Smooth muscle cell (in vitro differentiated cells): ENCODE measurements around the gene PARP6. TPM values are rescaled to one million over a fixed set of nuclear protein-coding genes. Genes with fewer than 3 reads are reported as not detected.
"Not testable (repeated sequence)": the region's sequence is repeated elsewhere in the genome, so short reads cannot be mapped to it uniquely, and the experiment has no call there.

Experiments used
- DNase-seq: peaks from one replicate; lab custom pipeline; 2025; ENCODE audit not compliant: unreplicated experiment; lab: John Stamatoyannopoulos, UW
- H2AFZ ChIP-seq: fragments of 200-600 bp; sonication (generic); 2 replicates; pipeline ENCODE4 v1.6.0; 2016; ENCODE audit warnings: antibody characterized with exemption, low read depth, mild to moderate bottlenecking
- H3F3A ChIP-seq: fragments of 200-600 bp; sonication (generic); 2 replicates; pipeline ENCODE4 v1.6.0; 2017; ENCODE audit warnings: antibody characterized with exemption, low read depth
- H3K27ac ChIP-seq: fragments of 200-600 bp; sonication (generic); 2 replicates; pipeline ENCODE4 v1.5.1; 2016; ENCODE audit warnings: low read depth, mild to moderate bottlenecking
- H3K27me3 ChIP-seq: fragments of 200-600 bp; sonication (generic); 2 replicates; pipeline ENCODE4 v1.6.1; 2016; ENCODE audit warnings: low read depth, mild to moderate bottlenecking
- H3K36me3 ChIP-seq: fragments of 200-600 bp; sonication (generic); 2 replicates; pipeline ENCODE4 v1.5.1; 2016; ENCODE audit warnings: low read depth
- H3K4me1 ChIP-seq: fragments of 200-600 bp; sonication (generic); 2 replicates; pipeline ENCODE4 v1.5.1; 2016; ENCODE audit warnings: low read depth
- H3K4me2 ChIP-seq: fragments of 200-600 bp; sonication (generic); 2 replicates; pipeline ENCODE4 v1.6.0; 2016; ENCODE audit warnings: mild to moderate bottlenecking
- H3K4me3 ChIP-seq: fragments of 200-600 bp; sonication (generic); 2 replicates; pipeline ENCODE4 v1.5.1; 2016; ENCODE audit warnings: mild to moderate bottlenecking
- H3K79me2 ChIP-seq: fragments of 200-600 bp; sonication (generic); 2 replicates; pipeline ENCODE4 v1.6.0; 2016; ENCODE audit warnings: low read depth, mild to moderate bottlenecking
- H3K9ac ChIP-seq: fragments of 200-600 bp; sonication (generic); 2 replicates; pipeline ENCODE4 v1.6.0; 2016; ENCODE audit warnings: low read depth
- H3K9me3 ChIP-seq: fragments of 200-600 bp; sonication (generic); replicated peaks from 2 replicates; pipeline ENCODE4 v1.5.1; 2016; ENCODE audit warnings: low read depth
- H4K20me1 ChIP-seq: fragments of 200-600 bp; sonication (generic); 2 replicates; pipeline ENCODE4 v1.6.0; 2016; ENCODE audit warnings: low read depth
- WGBS: methylation state at CpG from one replicate; pipeline ENCODE4 v1.1.7; 2016; ENCODE audit warnings: low lambda C conversion rate; 5-methylcytosine and 5-hydroxymethylcytosine counted together
- polyA plus RNA-seq: library from polyadenylated mRNA; unstranded; fragments of >200 nt; fragmentation: Nextera tagmentation; extraction: Ambion mirVana; gene quantifications from 2 replicates; pipeline ENCODE4 v1.2.1, GENCODE V29; 2016
- total RNA-seq: library from RNA; depleted of rRNA; stranded (reverse); fragments of >200 nt; gene quantifications from 2 replicates; pipeline ENCODE4 v1.2.3, GENCODE V29; 2014
- TF ChIP-seq, protein P1 (sequence below): fragments of 200-600 bp; sonication (generic); IDR thresholded peaks from 2 replicates; pipeline ENCODE4 v1.5.1; 2017; ENCODE audit warnings: borderline replicate concordance, mild to moderate bottlenecking, antibody characterized with exemption; ENCODE audit not compliant: insufficient read depth, poor library complexity, severe bottlenecking

PARP6 gene
- total and polyA plus RNA-seq, 2 experiments from 2014 or later, result 29.2 to 40.3 TPM

DNA sequence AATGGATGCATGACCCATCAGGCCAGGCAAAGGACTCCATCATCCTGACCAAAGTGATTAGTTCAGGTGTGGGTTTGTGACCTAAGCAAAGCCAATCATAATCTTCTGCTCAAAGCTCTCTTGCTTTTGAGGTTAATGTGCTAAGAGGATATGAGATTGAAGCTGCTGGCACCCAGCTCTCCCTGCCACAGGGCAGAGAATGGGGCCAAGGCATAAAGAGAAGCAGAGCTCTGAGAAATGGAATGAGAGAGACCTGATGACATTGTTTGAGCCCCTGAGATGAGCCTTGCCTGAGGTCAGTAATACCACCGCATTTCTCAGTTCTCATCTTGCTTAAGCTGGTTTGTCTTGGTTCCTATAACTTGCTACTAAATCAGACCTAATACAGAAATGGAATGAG is 6.4 kb upstream of the PARP6 start:
- Histone ChIP-seq H3K27me3 (peaks cover 12% of the 10 kb centered on the region), H3K4me2 (no peak overlapping the region), H3F3A (no peaks in the 10 kb centered on the region), H3K36me3 (no peaks in the 10 kb centered on the region), H3K9me3 (no peaks in the 10 kb centered on the region), H3K79me2 (no peaks in the 10 kb centered on the region), H2AFZ (no peak overlapping the region), H3K27ac (no peak overlapping the region), H4K20me1 (no peaks in the 10 kb centered on the region), H3K4me1 (no peaks in the 10 kb centered on the region), H3K4me3 (no peak overlapping the region), H3K9ac (no peak overlapping the region)
- 91% methylated on average over 1 of the region's 1 CpG for WGBS
- DNase-seq, result no peak
- TF ChIP-seq, protein P1, sequence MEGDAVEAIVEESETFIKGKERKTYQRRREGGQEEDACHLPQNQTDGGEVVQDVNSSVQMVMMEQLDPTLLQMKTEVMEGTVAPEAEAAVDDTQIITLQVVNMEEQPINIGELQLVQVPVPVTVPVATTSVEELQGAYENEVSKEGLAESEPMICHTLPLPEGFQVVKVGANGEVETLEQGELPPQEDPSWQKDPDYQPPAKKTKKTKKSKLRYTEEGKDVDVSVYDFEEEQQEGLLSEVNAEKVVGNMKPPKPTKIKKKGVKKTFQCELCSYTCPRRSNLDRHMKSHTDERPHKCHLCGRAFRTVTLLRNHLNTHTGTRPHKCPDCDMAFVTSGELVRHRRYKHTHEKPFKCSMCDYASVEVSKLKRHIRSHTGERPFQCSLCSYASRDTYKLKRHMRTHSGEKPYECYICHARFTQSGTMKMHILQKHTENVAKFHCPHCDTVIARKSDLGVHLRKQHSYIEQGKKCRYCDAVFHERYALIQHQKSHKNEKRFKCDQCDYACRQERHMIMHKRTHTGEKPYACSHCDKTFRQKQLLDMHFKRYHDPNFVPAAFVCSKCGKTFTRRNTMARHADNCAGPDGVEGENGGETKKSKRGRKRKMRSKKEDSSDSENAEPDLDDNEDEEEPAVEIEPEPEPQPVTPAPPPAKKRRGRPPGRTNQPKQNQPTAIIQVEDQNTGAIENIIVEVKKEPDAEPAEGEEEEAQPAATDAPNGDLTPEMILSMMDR, result no peak

DNA sequence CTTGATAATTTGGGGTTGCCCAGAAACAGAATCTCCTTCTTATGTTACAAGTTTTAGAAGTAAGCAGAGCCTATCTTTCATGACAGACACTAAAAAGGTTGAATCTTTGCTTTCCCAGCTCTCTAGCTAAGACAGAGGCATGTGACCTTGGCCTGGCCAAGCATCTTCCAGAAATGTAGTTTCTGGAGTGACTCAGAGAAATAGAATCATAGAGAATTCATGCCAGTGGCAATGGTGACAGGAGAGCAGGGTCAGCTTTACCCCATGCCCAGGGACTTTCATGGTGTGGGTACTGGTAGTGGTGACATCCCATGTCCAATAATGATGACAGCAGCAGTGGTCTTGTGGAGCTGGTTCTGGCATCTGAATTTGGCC is 4.0 kb upstream of the PARP6 start:
- Histone ChIP-seq H3K27me3 (peaks cover 12% of the 10 kb centered on the region), H3K27ac (no peak overlapping the region), H3K4me2 (no peak overlapping the region), H4K20me1 (no peaks in the 10 kb centered on the region), H3K4me1 (peaks cover 10% of the 10 kb centered on the region), H3K4me3 (no peak overlapping the region), H3K79me2 (peaks cover 9% of the 10 kb centered on the region), H3K9ac (no peak overlapping the region), H2AFZ (no peak overlapping the region), H3F3A (no peaks in the 10 kb centered on the region), H3K9me3 (no peaks in the 10 kb centered on the region), H3K36me3 (no peaks in the 10 kb centered on the region)
- TF ChIP-seq, protein P1, result no peak
- no peak for DNase-seq

DNA sequence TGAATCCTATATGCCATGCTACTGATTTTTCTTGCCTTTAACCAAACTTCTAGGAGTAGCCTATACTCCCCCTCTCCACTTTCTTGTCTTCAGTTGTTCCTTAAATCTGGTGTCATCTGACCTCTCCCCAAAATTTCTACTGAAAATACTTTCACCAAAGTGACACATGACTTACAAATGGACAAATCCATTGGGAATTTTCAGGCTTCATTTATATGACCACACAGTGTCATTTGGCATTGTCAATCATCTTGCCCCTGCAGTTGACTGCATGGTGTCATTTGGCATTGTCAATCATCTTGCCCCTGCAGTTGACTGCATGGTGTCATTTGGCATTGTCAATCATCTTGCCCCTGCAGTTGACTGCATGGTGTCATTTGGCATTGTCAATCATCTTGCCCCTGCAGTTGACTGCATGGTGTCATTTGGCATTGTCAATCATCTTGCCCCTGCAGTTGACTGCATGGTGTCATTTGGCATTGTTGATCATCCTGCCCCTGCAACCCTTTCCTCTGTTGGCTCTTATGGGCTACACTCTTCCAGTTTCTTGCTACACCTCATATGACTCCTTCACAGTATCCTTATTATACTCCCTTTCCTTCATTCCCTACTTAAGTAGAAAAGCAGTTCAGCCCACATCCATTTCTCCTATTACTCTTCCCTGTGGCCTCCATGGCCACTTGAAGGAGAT is 3.4 kb upstream of the PARP6 start:
- H3K9ac ChIP-seq, H3K9me3 ChIP-seq, H3K36me3 ChIP-seq, H3K27ac ChIP-seq, H2AFZ ChIP-seq, H3K4me3 ChIP-seq, H3K4me2 ChIP-seq, H4K20me1 ChIP-seq, H3F3A ChIP-seq, DNase-seq: not testable (repeated sequence)
- Histone ChIP-seq H3K27me3 (peaks cover 12% of the 10 kb centered on the region), H3K79me2 (peaks cover 15% of the 10 kb centered on the region), H3K4me1 (peaks cover 13% of the 10 kb centered on the region)

DNA sequence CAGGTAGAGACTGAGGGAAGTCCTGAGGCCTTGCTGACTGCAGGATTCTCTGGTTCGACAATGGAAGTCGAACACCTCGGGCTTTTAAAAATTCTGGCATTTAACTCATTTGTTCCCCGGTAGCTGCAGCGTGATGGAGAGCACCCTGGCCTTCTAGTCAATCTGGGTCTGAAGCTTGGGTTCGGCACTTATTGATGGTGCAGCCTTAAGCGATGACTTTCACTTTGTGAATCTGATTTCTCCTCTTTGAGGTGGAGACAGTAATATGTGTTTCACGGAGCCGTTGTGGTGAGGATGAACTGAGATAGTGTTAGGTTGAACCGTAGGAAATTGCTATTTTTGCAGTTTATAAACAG is 621 bp upstream of the PARP6 start:
- Histone ChIP-seq H3K4me1 (peaks cover 13% of the 10 kb centered on the region), H3K36me3 (no peaks in the 10 kb centered on the region), H3K9me3 (no peaks in the 10 kb centered on the region), H3K4me2 (peak overlapping the region; percentile 82), H4K20me1 (peaks cover 6% of the 10 kb centered on the region), H3K27ac (no peak overlapping the region), H3F3A (no peaks in the 10 kb centered on the region), H2AFZ (peak overlapping the region; percentile 84), H3K27me3 (peaks cover 3% of the 10 kb centered on the region), H3K79me2 (peaks cover 31% of the 10 kb centered on the region), H3K9ac (no peak overlapping the region), H3K4me3 (peak overlapping the region; percentile 44)
- WGBS, result 53% methylated on average over 10 of the region's 10 CpGs
- DNase-seq, result no peak
- TF ChIP-seq, protein P1, result no peak
